HCT116 (cell line): ENCODE data around the gene BCL11B.

Experiments
- SRF ChIP-seq: IDR thresholded peaks from 2 replicates; pipeline ENCODE4 v1.6.1; 2012; ENCODE audit warnings: low read depth
- TF ChIP-seq, protein P1 (sequence below): IDR thresholded peaks from 2 replicates; pipeline ENCODE4 v1.6.1; 2012; ENCODE audit warnings: low read depth
- TF ChIP-seq, protein P2 (sequence below), 3 experiments: fragments of 200-600 bp in 1 of 3; sonication (generic) in 1 of 3; IDR thresholded peaks in 2 of 3; conservative IDR thresholded peaks in 1 of 3; 2 replicates each; pipeline ENCODE4 v1.5.1; 2012 to 2017; ENCODE audit warnings: low read depth in 2 of 3, low read length in 2 of 3, antibody characterized with exemption in 1 of 3, borderline replicate concordance in 1 of 3, control low read depth in 1 of 3, mild to moderate bottlenecking in 1 of 3, mixed read lengths in 1 of 3, mixed run types in 1 of 3, moderate library complexity in 1 of 3; ENCODE audit not compliant: insufficient read depth in 1 of 3

GRCh38 chr14:99155173-99156089 lies 116.6 kb downstream of the BCL11B start:
- TF ChIP-seq, protein P1, sequence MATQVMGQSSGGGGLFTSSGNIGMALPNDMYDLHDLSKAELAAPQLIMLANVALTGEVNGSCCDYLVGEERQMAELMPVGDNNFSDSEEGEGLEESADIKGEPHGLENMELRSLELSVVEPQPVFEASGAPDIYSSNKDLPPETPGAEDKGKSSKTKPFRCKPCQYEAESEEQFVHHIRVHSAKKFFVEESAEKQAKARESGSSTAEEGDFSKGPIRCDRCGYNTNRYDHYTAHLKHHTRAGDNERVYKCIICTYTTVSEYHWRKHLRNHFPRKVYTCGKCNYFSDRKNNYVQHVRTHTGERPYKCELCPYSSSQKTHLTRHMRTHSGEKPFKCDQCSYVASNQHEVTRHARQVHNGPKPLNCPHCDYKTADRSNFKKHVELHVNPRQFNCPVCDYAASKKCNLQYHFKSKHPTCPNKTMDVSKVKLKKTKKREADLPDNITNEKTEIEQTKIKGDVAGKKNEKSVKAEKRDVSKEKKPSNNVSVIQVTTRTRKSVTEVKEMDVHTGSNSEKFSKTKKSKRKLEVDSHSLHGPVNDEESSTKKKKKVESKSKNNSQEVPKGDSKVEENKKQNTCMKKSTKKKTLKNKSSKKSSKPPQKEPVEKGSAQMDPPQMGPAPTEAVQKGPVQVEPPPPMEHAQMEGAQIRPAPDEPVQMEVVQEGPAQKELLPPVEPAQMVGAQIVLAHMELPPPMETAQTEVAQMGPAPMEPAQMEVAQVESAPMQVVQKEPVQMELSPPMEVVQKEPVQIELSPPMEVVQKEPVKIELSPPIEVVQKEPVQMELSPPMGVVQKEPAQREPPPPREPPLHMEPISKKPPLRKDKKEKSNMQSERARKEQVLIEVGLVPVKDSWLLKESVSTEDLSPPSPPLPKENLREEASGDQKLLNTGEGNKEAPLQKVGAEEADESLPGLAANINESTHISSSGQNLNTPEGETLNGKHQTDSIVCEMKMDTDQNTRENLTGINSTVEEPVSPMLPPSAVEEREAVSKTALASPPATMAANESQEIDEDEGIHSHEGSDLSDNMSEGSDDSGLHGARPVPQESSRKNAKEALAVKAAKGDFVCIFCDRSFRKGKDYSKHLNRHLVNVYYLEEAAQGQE: no peak
- TF ChIP-seq, protein P2, sequence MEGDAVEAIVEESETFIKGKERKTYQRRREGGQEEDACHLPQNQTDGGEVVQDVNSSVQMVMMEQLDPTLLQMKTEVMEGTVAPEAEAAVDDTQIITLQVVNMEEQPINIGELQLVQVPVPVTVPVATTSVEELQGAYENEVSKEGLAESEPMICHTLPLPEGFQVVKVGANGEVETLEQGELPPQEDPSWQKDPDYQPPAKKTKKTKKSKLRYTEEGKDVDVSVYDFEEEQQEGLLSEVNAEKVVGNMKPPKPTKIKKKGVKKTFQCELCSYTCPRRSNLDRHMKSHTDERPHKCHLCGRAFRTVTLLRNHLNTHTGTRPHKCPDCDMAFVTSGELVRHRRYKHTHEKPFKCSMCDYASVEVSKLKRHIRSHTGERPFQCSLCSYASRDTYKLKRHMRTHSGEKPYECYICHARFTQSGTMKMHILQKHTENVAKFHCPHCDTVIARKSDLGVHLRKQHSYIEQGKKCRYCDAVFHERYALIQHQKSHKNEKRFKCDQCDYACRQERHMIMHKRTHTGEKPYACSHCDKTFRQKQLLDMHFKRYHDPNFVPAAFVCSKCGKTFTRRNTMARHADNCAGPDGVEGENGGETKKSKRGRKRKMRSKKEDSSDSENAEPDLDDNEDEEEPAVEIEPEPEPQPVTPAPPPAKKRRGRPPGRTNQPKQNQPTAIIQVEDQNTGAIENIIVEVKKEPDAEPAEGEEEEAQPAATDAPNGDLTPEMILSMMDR (IDR thresholded peaks at IDR 0.05 in 2 of 3, conservative IDR thresholded peaks at IDR 0.05 in 1 of 3; ENCODE audit: borderline replicate concordance in 1 of 3, insufficient read depth in 1 of 3, low read depth in 2 of 3, low read length in 2 of 3): no peak
- no peak for TF ChIP-seq SRF
